MG63 (cell line): ENCODE data around the gene PRDM2. TPM values are rescaled to one million over a fixed set of nuclear protein-coding genes. Genes with fewer than 3 reads are reported as not detected.
A peak's percentile ranks its signal among the peaks of the same experiment; 100 is the strongest.

Source experiments
- DNase-seq: peaks from one replicate; pipeline ENCODE4 v3.0.0-alpha.2; 2020
- H3K27me3 ChIP-seq: fragments of 250-450 bp; sonication (Bioruptor Pico); 2 replicates; pipeline ENCODE4 v1.5.1; 2020; ENCODE audit warnings: mild to moderate bottlenecking, moderate library complexity
- H3K36me3 ChIP-seq: fragments of 250-450 bp; sonication (Bioruptor Pico); 2 replicates; pipeline ENCODE4 v1.5.1; 2020; ENCODE audit warnings: mild to moderate bottlenecking, moderate library complexity
- H3K4me3 ChIP-seq: fragments of 250-450 bp; sonication (Bioruptor Pico); 2 replicates; pipeline ENCODE4 v1.5.1; 2020; ENCODE audit warnings: mild to moderate bottlenecking, moderate library complexity
- H3K9me3 ChIP-seq: fragments of 250-450 bp; sonication (Bioruptor Pico); 2 replicates; pipeline ENCODE4 v1.5.1; 2020; ENCODE audit warnings: mild to moderate bottlenecking, moderate library complexity
- total RNA-seq: library from RNA; depleted of rRNA; stranded (reverse); fragments of >200 nt; shearing (Covaris generic); gene quantifications from 2 replicates; pipeline ENCODE4 v1.2.3, GENCODE V29; 2014; ENCODE audit warnings: low replicate concordance

PRDM2 gene
- total RNA-seq, 1 experiment from 2014 or later: 0.79 TPM

DNA sequence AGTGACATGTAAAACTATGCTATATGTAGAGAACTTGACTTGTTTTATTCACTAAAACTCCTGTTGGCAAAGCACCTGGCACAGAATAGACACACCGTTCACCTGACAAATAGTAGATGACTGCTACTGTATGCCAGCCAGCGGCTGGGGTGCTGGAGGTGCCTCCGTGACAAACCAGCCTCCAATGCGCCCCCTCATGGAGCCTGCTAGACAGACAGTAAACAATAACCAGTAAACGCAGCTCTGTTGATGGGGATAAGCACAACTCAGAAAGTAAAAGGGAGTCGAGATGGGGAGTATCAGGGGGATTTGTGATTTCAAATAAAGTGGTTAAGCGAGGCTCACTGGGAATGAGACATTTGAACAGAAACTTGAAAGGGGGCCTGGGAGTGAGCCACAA, 107.2 kb downstream of the PRDM2 start:
- H3K4me3 ChIP-seq: no peak overlapping the region
- no peaks in the 10 kb centered on the region for H3K36me3 ChIP-seq
- H3K9me3 ChIP-seq: no peaks in the 10 kb centered on the region
- H3K27me3 ChIP-seq: no peaks in the 10 kb centered on the region
- peak; percentile 17 for DNase-seq

DNA sequence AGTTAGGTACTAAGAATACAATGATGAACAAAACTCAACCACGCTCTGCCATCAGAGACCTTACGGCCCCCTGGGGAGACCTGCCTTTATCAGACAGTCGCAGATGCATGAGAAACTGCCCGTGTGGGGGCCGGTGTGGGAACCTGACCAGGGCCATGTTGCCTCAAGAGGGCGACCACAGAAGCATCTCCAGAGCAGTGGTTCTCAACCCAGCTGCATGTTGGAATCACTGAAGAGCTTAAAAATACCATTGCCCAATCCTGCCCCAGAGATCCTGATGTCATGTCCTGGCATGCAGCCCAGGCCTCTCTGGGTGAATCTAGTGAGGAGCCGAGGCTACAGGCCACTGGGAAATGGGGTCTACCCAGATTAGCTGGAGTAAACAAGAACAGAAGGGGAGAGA, 108.7 kb downstream of the PRDM2 start:
- no peaks in the 10 kb centered on the region for H3K9me3 ChIP-seq
- H3K27me3 ChIP-seq: no peaks in the 10 kb centered on the region
- H3K4me3 ChIP-seq: no peak overlapping the region
- DNase-seq: peak; percentile 48
- no peaks in the 10 kb centered on the region for H3K36me3 ChIP-seq

GRCh38 chr1:13809461-13810159, 109.6 kb downstream of the PRDM2 start:
- Histone ChIP-seq H3K9me3 (no peaks in the 10 kb centered on the region), H3K36me3 (no peaks in the 10 kb centered on the region), H3K27me3 (no peaks in the 10 kb centered on the region), H3K4me3 (no peak overlapping the region)
- peak; percentile 17 for DNase-seq

GRCh38 chr1:13812456-13813397, 112.7 kb downstream of the PRDM2 start:
- H3K36me3 ChIP-seq: no peaks in the 10 kb centered on the region
- H3K27me3 ChIP-seq: no peaks in the 10 kb centered on the region
- DNase-seq: no peak
- no peak overlapping the region for H3K4me3 ChIP-seq
- H3K9me3 ChIP-seq: no peaks in the 10 kb centered on the region

DNA sequence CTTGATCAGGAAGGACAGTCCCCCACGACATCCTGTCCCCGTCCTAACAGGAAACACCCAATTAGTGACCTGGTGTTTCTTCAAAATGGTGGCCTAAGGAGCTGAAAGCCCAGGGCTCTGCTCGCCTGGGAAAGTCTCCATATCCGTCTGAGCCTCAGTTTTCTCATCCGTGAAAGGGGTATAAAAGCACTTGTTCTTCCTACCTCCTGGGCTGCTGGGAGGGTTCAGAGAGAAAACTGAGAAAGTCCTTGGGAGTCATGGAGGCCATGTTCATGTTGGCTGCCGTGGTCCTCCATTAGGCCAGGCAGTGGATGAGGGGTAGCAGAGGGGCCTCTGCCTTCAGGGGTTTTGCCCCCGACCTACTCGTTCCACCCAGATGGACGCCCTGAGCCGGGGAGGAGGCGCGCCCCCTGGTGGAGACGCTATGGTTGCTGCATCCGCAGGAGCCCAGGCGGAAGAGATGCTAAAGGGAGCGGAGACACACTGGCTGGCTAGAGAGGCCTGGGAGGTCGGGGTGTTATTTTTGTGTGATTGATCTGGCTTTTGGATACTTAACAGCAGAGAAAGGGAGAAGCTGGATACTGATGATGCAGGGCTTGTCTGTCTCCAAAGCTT, 113.5 kb downstream of the PRDM2 start:
- no peak for DNase-seq

GRCh38 chr1:13814131-13814530, 114.1 kb downstream of the PRDM2 start:
- Histone ChIP-seq H3K27me3 (no peaks in the 10 kb centered on the region), H3K4me3 (no peak overlapping the region), H3K9me3 (no peaks in the 10 kb centered on the region), H3K36me3 (no peaks in the 10 kb centered on the region)
- DNase-seq: no peak

More for the DNA sequence above, 113.5 kb downstream of the PRDM2 start:
- no peaks in the 10 kb centered on the region for H3K36me3 ChIP-seq
- H3K27me3 ChIP-seq: no peaks in the 10 kb centered on the region
- H3K4me3 ChIP-seq: no peak overlapping the region
- H3K9me3 ChIP-seq: no peaks in the 10 kb centered on the region

GRCh38 chr1:13816016-13816760, 116.2 kb downstream of the PRDM2 start:
- DNase-seq: no peak
- H3K9me3 ChIP-seq: no peaks in the 10 kb centered on the region
- H3K27me3 ChIP-seq: no peaks in the 10 kb centered on the region
- H3K4me3 ChIP-seq: no peak overlapping the region
- H3K36me3 ChIP-seq: no peaks in the 10 kb centered on the region; the same call in 1 of the 2 replicates

DNA sequence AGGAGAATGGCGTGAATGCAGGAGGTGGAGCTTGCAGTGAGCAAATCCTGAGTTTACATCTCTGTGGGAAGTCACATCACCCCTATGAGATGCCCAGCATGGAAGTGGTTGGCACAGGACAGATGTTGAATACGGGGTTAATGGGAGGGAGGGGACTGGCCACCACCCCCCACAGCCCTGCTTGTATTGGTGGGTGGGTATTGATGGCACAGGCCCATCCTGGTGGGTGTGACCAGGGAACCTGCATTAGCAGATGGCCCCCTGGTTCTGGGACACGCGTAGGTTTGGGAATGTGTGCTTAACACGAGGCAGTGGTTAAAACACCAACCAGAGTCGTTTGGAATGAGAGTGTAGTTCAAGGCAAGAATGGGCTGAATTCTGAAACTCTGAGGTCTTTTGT, 117.9 kb downstream of the PRDM2 start:
- no peaks in the 10 kb centered on the region for H3K9me3 ChIP-seq
- no peaks in the 10 kb centered on the region; the same call in 1 of the 2 replicates for H3K36me3 ChIP-seq
- no peaks in the 10 kb centered on the region for H3K27me3 ChIP-seq
- no peak overlapping the region for H3K4me3 ChIP-seq
- DNase-seq: no peak

- H3K36me3 ChIP-seq: no peaks in the 10 kb centered on the region; the same call in 1 of the 2 replicates
- H3K4me3 ChIP-seq: no peak overlapping the region
- no peaks in the 10 kb centered on the region for H3K27me3 ChIP-seq
- DNase-seq: no peak
- no peaks in the 10 kb centered on the region for H3K9me3 ChIP-seq
These were observed 118.9 kb downstream of the PRDM2 start for GRCh38 chr1:13818926-13819325.

- Histone ChIP-seq H3K27me3 (no peaks in the 10 kb centered on the region), H3K4me3 (no peak overlapping the region), H3K36me3 (no peaks in the 10 kb centered on the region; the same call in 1 of the 2 replicates), H3K9me3 (no peaks in the 10 kb centered on the region)
- no peak for DNase-seq
These were observed 119.7 kb downstream of the PRDM2 start for GRCh38 chr1:13819642-13820041.

DNA sequence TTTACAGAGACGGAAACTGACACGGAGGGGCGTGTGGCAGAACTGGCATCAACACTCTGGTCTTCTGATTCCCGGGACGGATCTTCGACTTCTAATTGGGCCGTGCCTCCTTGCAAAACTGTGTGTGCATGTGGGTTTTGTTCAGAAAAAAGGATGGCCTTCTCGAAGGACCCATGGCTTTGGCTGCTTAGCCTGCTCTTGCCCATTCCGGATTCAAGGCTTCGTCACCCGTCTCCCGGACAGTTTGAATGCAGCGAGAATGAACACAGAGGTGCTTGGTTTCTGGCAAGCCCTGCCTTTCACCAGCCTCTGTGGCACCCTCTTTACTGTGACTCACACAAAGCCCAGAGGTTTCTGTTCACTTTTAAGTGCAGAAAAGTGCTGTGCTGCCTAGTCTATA, 120.1 kb downstream of the PRDM2 start:
- H3K4me3 ChIP-seq: no peak overlapping the region
- no peaks in the 10 kb centered on the region for H3K9me3 ChIP-seq
- no peaks in the 10 kb centered on the region for H3K27me3 ChIP-seq
- no peaks in the 10 kb centered on the region; the same call in 1 of the 2 replicates for H3K36me3 ChIP-seq
- DNase-seq: no peak

DNA sequence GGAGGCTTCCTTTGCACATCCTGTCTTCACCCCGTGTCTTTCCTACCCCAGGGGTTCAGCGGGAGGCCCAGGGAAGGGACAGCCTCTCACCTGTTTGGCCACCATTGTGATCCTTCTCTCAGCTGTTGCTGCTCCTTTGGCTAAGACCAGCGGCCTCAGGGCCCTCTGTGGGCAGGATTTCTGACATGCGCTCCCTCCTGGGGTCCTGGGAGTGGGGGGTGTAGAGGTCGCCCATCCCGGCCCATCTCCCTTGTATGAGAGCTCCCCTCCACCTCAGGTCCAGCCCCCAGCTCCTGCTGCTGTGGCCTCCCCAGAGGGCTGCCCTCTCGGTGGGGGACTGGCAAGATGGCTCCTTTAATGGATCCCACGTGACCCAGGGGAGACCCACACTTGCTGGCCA, 120.5 kb downstream of the PRDM2 start:
- no peaks in the 10 kb centered on the region; the same call in 1 of the 2 replicates for H3K36me3 ChIP-seq
- no peaks in the 10 kb centered on the region for H3K27me3 ChIP-seq
- no peak overlapping the region for H3K4me3 ChIP-seq
- DNase-seq: no peak
- no peaks in the 10 kb centered on the region for H3K9me3 ChIP-seq

DNA sequence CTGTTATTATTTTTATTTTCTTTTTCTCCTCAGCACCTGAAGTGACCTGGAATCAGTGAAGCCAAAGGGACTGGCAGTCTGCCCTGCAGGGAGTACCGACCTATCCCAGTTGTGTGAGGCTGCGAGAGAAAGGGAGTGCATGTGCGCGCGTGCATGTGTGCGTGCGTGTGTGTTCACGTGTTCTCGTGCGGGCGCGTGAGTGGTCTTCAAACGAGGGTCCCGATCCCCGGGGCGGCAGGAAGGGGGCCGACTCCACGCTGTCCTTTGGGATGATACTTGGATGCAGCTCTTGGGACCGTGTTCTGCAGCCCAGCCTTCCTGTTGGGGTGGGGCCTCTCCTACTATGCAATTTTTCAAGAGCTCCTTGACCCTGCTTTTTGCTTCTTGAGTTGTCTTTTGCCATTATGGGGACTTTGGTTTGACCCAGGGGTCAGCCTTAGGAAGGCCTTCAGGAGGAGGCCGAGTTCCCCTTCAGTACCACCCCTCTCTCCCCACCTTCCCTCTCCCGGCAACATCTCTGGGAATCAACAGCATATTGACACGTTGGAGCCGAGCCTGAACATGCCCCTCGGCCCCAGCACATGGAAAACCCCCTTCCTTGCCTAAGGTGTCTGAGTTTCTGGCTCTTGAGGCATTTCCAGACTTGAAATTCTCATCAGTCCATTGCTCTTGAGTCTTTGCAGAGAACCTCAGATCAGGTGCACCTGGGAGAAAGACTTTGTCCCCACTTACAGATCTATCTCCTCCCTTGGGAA, 123.3 kb downstream of the PRDM2 start:
- H3K27me3 ChIP-seq: no peaks in the 10 kb centered on the region
- no peak for DNase-seq
- no peaks in the 10 kb centered on the region for H3K9me3 ChIP-seq
- H3K4me3 ChIP-seq: no peak overlapping the region
- no peaks in the 10 kb centered on the region; the same call in 1 of the 2 replicates for H3K36me3 ChIP-seq

- H3K27me3 ChIP-seq: no peaks in the 10 kb centered on the region
- no peak for DNase-seq
- H3K9me3 ChIP-seq: no peaks in the 10 kb centered on the region
- no peak overlapping the region for H3K4me3 ChIP-seq
- no peaks in the 10 kb centered on the region; the same call in 1 of the 2 replicates for H3K36me3 ChIP-seq
These were observed 123.9 kb downstream of the PRDM2 start for GRCh38 chr1:13823936-13824335.

DNA sequence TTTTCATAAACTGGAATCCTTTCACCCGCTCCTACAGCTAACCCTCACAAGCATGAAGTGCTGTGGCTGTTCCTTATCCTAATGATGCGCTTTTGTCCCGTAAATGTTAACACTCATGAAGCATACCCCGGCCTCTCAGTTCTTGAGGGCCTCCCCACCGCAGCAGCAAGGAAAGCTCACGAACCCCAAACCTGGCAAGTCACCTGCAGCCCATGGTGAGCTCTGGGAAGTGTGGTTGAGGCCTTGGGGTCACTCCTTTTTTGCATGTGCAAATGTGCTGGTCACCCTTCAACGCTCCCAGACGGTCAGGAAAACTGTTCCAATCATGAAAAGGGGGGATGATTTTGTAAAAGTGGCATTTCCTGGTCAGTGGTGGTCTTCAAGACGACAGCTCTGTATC, 124.6 kb downstream of the PRDM2 start:
- no peaks in the 10 kb centered on the region for H3K9me3 ChIP-seq
- no peaks in the 10 kb centered on the region; the same call in 1 of the 2 replicates for H3K36me3 ChIP-seq
- H3K27me3 ChIP-seq: no peaks in the 10 kb centered on the region
- no peak for DNase-seq
- H3K4me3 ChIP-seq: no peak overlapping the region

- H3K27me3 ChIP-seq: no peaks in the 10 kb centered on the region
- H3K36me3 ChIP-seq: no peaks in the 10 kb centered on the region; the same call in 1 of the 2 replicates
- no peak overlapping the region for H3K4me3 ChIP-seq
- H3K9me3 ChIP-seq: no peaks in the 10 kb centered on the region
- no peak for DNase-seq
These were observed 125.0 kb downstream of the PRDM2 start for GRCh38 chr1:13825033-13825432.
